ENCODE data around the gene DISP3. TPM values are rescaled to one million over a fixed set of nuclear protein-coding genes. Genes with fewer than 3 reads are reported as not detected.

Gene DISP3
- total and polyA plus RNA-seq, 2 of the 4 experiments (the other 2 are of a cell fraction), result 0.05 TPM; not detected in 1

DNA sequence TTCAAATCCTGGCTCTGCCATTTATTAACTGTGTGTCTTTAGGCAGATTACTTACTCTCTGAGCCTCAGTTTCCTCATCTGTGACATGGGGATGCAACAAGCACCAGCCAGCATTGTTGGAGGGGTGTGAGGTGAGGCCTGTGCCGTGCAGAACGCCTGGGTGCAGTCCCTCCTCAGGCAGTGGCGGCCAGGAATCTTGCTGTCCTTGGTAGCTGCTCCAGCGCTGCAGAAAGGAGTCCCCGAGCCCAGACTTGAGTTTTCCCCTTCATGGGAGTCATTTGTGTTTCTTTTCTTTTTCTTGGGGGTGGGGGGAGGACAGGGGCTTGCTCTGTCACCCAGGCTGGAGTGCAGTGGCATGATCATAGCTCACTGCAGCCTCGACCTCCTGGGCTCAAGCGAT lies 46.6 kb downstream of the DISP3 start:
- no peak overlapping the region for H2AFZ ChIP-seq (replicated peaks; ENCODE audit: low read length, poor library complexity)
- H3K4ac ChIP-seq (ENCODE audit: low read depth, low read length), result no peak overlapping the region
- H3K9me3 ChIP-seq (ENCODE audit: control insufficient read depth, insufficient read depth, low read length), result no peaks in the 10 kb centered on the region
- H4K20me1 ChIP-seq (ENCODE audit: insufficient read depth, low read length), result no peaks in the 10 kb centered on the region
- no peaks in the 10 kb centered on the region for H3K36me3 ChIP-seq (ENCODE audit: control insufficient read depth, insufficient read depth, low read length)
- H2BK120ac ChIP-seq (ENCODE audit: low read depth, low read length), result no peak overlapping the region
- H2AK5ac ChIP-seq (ENCODE audit: low read depth, low read length), result no peak overlapping the region
- no peaks in the 10 kb centered on the region for H3K27me3 ChIP-seq (ENCODE audit: control insufficient read depth, insufficient read depth, low read length)
- WGBS, 2 experiments (ENCODE audit: extremely low coverage in 2 of 2, insufficient read length in 1 of 2), result no CpG with 5 or more reads among the region's 7 CpGs
- no peak overlapping the region for H3K4me3 ChIP-seq (ENCODE audit: insufficient read depth, low read depth, low read length)
- POLR2A ChIA-PET (ENCODE audit: unreplicated experiment), result no interaction called here
- no peak for TF ChIP-seq MAZ (IDR thresholded peaks at IDR 0.05; ENCODE audit: borderline replicate concordance, low read depth, low read length)
- TF ChIP-seq CEBPB (IDR thresholded peaks at IDR 0.05; ENCODE audit: low read depth, low read length), result no peak
- no peaks in the 10 kb centered on the region for H3K79me1 ChIP-seq (ENCODE audit: low read depth in 1 of 2, low read length in 2 of 2)
- no peak overlapping the region for H2AK9ac ChIP-seq (replicated peaks; ENCODE audit: low read depth, low read length, poor library complexity)
- no peak for ATAC-seq (ENCODE audit: low read depth)
- no peaks in the 10 kb centered on the region for H3K4me1 ChIP-seq (ENCODE audit: control insufficient read depth, insufficient read depth, low read length)
- dilution Hi-C loops (cut with HindIII; ENCODE audit: low sequenced_read_pairs, unreplicated experiment), result no loop called here
- CTCF ChIA-PET, result interaction anchor here (0.7 kb wide), 1 partner anchor 66 kb away, joined by 3 read pairs; no protein-coding TSS in a partner anchor
- H4K91ac ChIP-seq (ENCODE audit: insufficient read depth, low read depth, low read length), result no peak overlapping the region
- H3K56ac ChIP-seq (ENCODE audit: extremely low read depth, insufficient read depth, low read length), result no peak overlapping the region
- H4K5ac ChIP-seq (ENCODE audit: low read depth, low read length), result no peak overlapping the region
- in situ Hi-C loops (cut with MboI; ENCODE audit: low sequenced_read_pairs), result no loop called here
- BruUV-seq (replicated peaks), result no TSS peak
- H3K27ac ChIP-seq (ENCODE audit: insufficient read depth, low read length), result no peak overlapping the region
- no peak overlapping the region for H2BK20ac ChIP-seq (ENCODE audit: low read depth, low read length)
- no peak overlapping the region for H3K18ac ChIP-seq (ENCODE audit: low read depth, low read length)
- H3K23ac ChIP-seq (ENCODE audit: low read depth, low read length), result no peak overlapping the region
- no peak overlapping the region for H3K9ac ChIP-seq (ENCODE audit: low read depth, low read length)
- no peak overlapping the region for H3K14ac ChIP-seq (replicated peaks; ENCODE audit: low read depth, low read length)
- no peak overlapping the region for H3K4me2 ChIP-seq (ENCODE audit: low read depth, low read length)
- no peak overlapping the region for H2BK15ac ChIP-seq (ENCODE audit: low read depth, low read length)
- intact Hi-C loops (cut with micrococcal nuclease), result no loop called here
- H4K8ac ChIP-seq (ENCODE audit: low read depth in 2 of 2, low read length in 2 of 2), result no peak overlapping the region
- H2BK5ac ChIP-seq (ENCODE audit: low read depth, low read length, poor library complexity, severe bottlenecking), result no peak overlapping the region
- H3K9me1 ChIP-seq (ENCODE audit: insufficient read depth, low read length), result no peaks in the 10 kb centered on the region
- DNase-seq, result no peak

Measured in IMR-90 (cell line).